Endometrial microvascular endothelial cells (primary cell): ENCODE measurements around the gene CMC4. TPM values are rescaled to one million over a fixed set of nuclear protein-coding genes. Genes with fewer than 3 reads are reported as not detected.

ENCODE experiments used
- in situ Hi-C: cut with HindIII; loops from 2 replicates; pipeline ENCODE4 v1.10.0; 2017; ENCODE audit warnings: low sequenced_read_pairs, low pct_unique_long_range_greater_than_20kb; ENCODE audit errors: inconsistent ontology term
- total RNA-seq: library from RNA; depleted of rRNA; stranded (reverse); fragments of >200 nt; gene quantifications from one replicate; pipeline ENCODE4 v1.2.3, GENCODE V29; 2015; ENCODE audit errors: inconsistent ontology term

CMC4 gene
- total RNA-seq, 1 donor from 2014 or later = 8.3 TPM

GRCh38 chrX:155056471-155056870, 14.5 kb downstream of the CMC4 start:
- in situ Hi-C loops = no loop called here

- in situ Hi-C loops = no loop called here
Measured at GRCh38 chrX:155055494-155055893, 15.4 kb downstream of the CMC4 start.

GRCh38 chrX:155054255-155054654, 16.7 kb downstream of the CMC4 start:
- in situ Hi-C loops = no loop called here

- in situ Hi-C loops = no loop called here
Measured at GRCh38 chrX:155053656-155054055, 17.3 kb downstream of the CMC4 start.

- in situ Hi-C loops = no loop called here
Measured at GRCh38 chrX:155052738-155053498, 18.0 kb downstream of the CMC4 start.

- in situ Hi-C loops = no loop called here
Measured at GRCh38 chrX:155048977-155049619, 21.8 kb downstream of the CMC4 start.

- in situ Hi-C loops = no loop called here
Measured at GRCh38 chrX:155046811-155047528, 24.0 kb downstream of the CMC4 start.

GRCh38 chrX:155046129-155046810, 24.7 kb downstream of the CMC4 start:
- in situ Hi-C loops = no loop called here

- in situ Hi-C loops = no loop called here
Measured at GRCh38 chrX:155035688-155036087, 35.2 kb downstream of the CMC4 start.

GRCh38 chrX:155031657-155032056, 39.3 kb downstream of the CMC4 start:
- in situ Hi-C loops = no loop called here

- in situ Hi-C loops = no loop called here
Measured at GRCh38 chrX:155028877-155029291, 42.1 kb downstream of the CMC4 start.

- in situ Hi-C loops = no loop called here
Measured at GRCh38 chrX:155028129-155028528, 42.8 kb downstream of the CMC4 start.

GRCh38 chrX:155027509-155028066, 43.3 kb downstream of the CMC4 start:
- in situ Hi-C loops = no loop called here

- in situ Hi-C loops = no loop called here
Measured at GRCh38 chrX:155026727-155027508, 44.0 kb downstream of the CMC4 start, which contains the start of gene FUNDC2. FUNDC2 (plus strand) TSS chrX:155026844; CDS start chrX:155026939, 95 bp downstream.

GRCh38 chrX:155026420-155026726, 44.6 kb downstream of the CMC4 start:
- in situ Hi-C loops = no loop called here

GRCh38 chrX:155023907-155024833, 46.8 kb downstream of the CMC4 start:
- in situ Hi-C loops = no loop called here

- in situ Hi-C loops = no loop called here
Measured at GRCh38 chrX:155022585-155022984, 48.4 kb downstream of the CMC4 start, which contains the start of gene F8. F8 (minus strand) TSS chrX:155022723; CDS start chrX:155022552, 171 bp downstream.
